ENCODE data around the gene MEP1B.
"Not testable (repeated sequence)": the region's sequence is repeated elsewhere in the genome, so short reads cannot be mapped to it uniquely, and the experiment has no call there.

The MEP1B gene

DNA sequence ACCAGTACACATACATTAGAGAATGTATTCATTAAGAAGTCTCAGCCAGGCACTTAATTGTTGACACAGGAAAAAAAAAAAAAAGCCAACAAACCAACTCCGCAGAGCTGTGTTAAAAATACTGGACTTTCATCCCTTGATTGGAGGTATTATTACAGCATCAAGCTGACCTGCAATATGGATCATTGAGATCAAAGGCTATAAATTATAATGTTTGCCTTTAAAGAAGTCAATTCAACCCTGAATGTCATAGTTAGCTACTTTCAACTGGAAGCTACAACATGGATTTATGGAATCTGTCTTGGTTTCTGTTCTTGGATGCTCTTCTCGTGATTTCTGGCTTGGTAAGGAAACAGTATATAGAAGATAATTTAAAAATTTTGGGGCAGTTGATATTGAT, at the start of gene MEP1B:
Gene MEP1B (plus strand): TSS at position 250 of the 400 bp plus-strand sequence. CDS start 32 bp downstream, at position 282.
- Histone ChIP-seq H3K27ac (no peak within 1 kb of the TSS), H3K4me3 (no peak within 1 kb of the TSS)
- TF ChIP-seq, protein P1, sequence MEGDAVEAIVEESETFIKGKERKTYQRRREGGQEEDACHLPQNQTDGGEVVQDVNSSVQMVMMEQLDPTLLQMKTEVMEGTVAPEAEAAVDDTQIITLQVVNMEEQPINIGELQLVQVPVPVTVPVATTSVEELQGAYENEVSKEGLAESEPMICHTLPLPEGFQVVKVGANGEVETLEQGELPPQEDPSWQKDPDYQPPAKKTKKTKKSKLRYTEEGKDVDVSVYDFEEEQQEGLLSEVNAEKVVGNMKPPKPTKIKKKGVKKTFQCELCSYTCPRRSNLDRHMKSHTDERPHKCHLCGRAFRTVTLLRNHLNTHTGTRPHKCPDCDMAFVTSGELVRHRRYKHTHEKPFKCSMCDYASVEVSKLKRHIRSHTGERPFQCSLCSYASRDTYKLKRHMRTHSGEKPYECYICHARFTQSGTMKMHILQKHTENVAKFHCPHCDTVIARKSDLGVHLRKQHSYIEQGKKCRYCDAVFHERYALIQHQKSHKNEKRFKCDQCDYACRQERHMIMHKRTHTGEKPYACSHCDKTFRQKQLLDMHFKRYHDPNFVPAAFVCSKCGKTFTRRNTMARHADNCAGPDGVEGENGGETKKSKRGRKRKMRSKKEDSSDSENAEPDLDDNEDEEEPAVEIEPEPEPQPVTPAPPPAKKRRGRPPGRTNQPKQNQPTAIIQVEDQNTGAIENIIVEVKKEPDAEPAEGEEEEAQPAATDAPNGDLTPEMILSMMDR (IDR thresholded peaks at IDR 0.05): no peak
- no peak for DNase-seq (ENCODE audit: low spot score)

DNA sequence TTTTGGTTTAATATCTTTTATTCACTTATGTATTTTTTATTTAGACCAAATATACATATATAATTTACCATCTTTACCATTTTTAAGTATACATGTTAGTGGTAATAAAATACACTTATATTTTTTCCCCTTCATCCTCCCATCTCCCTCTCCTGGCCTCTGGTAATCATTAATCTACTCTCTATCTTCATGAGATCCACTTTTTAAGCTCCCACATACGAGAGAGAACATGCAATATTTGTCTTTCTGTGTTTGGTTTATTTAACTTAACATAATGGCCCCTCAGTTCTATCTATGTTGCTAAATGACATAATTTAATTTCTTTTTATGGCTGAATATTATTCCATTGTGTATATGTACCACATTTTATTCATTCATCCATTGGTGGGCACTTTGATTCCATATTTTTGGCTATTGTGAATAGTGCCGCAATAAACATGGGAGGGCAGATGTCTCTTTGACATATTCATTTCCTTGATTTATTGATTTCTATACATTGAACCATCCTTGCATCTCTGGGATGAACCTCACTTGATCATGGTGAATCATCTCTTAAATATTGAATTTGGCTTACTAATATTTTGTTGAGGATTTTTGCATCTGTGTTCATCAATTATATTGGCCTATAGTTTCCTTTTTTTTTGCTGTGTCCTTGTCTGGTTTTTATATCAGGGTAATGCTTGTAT, 41.5 kb upstream of the MEP1B start:
- no peak for DNase-seq (ENCODE audit: low spot score)
- H3K4me3 ChIP-seq: no peak overlapping the region
- TF ChIP-seq, protein P1 (IDR thresholded peaks at IDR 0.05): no peak
- H3K27ac ChIP-seq: no peak overlapping the region

DNA sequence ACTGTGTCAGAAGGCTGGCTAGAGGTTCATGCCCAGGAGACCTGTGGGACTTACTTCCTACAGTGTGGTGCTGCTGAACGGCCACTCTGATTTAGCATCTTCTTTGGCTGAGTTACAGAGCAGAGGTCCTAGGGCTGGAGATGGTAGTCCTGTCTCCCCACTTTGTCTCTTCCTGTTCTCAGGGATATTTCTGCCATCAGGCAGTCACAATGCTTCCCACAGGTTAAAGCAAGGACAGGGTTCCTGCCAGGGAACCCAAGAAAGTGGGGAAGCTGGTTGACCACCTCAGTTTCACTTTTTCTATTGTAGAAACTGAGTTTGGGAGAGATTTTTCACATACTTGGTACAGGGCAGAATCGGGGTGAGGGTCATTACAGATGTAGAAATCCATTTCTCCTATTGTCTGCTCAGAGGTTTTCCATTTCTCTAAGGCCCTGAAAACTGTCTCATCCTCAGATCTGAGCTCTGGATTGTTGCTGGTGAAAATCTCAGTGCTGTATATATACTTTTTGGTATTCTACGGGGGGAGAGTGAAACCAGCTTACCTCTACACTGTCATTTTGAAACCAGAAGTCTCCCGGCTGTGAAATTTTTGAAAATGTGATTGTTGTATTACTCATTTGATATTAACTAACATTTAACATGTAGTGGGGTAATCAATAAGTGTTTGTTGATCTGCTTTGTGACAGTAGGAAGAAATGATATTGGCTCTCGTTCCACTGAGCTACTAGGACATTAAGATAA, 37.0 kb upstream of the MEP1B start:
- DNase-seq (ENCODE audit: low spot score): no peak
- no peak overlapping the region for H3K27ac ChIP-seq
- no peak overlapping the region for H3K4me3 ChIP-seq
- TF ChIP-seq, protein P1 (IDR thresholded peaks at IDR 0.05): no peak

DNA sequence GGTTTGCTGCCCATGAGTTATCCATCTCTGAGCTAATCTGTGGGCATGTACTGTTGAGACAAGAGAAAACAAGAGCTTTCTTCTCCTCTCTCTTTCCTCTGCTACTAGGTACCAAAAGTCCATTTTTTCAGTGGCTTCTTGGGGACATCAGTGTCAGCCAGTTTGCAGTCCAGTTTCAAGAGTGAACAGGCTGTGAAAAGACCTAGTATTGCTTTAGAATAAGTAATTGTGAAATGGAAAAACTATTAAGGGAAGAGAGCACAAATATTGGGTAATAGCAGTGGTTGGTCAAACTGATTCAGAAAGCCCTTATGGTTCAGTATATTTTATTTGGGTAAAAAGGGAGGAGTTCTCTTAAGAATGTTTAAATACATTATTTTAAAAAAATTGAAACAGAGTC, 33.0 kb upstream of the MEP1B start:
- Histone ChIP-seq H3K27ac (no peak overlapping the region), H3K4me3 (no peak overlapping the region)
- TF ChIP-seq, protein P1 (IDR thresholded peaks at IDR 0.05): no peak

DNA sequence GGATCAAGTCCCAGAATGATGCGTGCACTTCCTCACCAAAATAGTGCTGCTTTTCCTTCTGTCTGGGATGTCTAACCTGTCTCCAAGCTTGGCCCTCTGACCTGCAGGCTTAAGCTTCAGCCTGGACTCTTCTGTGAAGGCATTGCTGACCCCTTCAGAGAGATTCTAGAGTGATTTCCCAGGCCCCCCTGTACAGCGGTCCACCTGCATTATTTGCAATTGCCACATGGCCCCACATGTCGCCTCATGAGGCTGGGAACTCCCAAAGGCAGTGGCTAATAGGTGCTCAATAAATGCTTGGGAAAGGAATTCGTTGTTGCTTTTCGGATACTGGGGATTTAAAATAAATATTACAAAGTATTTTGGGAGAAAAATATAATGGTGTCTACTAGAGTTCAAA, 32.3 kb upstream of the MEP1B start:
- Histone ChIP-seq H3K4me3 (peak overlapping the region; percentile 34), H3K27ac (no peak overlapping the region)
- TF ChIP-seq, protein P1 (IDR thresholded peaks at IDR 0.05): no peak
- DNase-seq (ENCODE audit: low spot score): no peak

More for the DNA sequence above, 33.0 kb upstream of the MEP1B start:
- no peak for DNase-seq (ENCODE audit: low spot score)

DNA sequence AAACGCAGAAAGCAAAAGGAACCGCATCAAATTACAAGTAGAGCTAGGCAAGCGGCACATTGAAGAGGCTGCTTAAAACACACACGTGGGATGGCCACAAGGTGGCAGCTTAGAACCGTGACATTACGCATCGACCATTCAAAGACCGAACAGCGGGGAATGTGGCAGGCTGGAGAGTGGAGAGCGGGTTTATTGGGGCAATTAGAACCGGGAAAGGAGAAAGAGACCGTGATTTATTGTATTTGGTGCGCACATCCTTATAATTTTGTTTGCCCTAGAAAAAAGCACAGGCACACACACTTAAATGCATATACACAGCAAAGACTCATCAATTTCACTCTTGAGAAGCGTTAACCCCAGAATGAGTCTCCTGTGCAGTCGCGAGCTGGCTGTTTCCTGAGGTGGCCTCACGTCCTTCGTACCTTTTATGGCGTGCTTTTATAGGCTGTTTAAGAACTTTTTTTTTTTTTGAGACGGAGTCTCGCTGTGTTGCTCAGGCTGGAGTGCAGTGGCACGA, 31.7 kb upstream of the MEP1B start:
- Histone ChIP-seq H3K27ac (no peak overlapping the region), H3K4me3 (peak overlapping the region; percentile 34)
- peak; percentile 81 for DNase-seq (ENCODE audit: low spot score)
- TF ChIP-seq, protein P1 (IDR thresholded peaks at IDR 0.05): peak; percentile 75

DNA sequence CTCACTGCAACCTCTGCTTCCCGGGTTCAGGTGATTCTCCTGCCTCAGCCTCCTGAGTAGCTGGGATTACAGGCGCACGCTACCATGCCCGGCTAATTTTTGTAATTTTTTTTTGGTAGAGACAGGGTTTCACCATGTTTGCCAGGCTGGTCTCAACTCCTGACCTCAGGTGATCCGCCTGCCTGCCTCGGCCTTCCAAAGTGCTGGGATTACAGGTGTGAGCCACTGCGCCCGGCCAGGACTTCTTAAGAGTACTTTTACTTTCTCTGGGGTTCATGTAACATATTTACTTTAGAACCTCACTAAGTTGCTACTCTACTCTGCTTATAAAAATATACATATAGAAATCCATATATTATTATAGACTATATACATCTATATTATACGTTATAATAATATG, 31.2 kb upstream of the MEP1B start:
- not testable (repeated sequence) for DNase-seq (ENCODE audit: low spot score); H3K4me3 ChIP-seq; H3K27ac ChIP-seq

Data from coronary artery (tissue), 2 donors.